ENCODE results near the gene AASDH.

GRCh38 chr4:56360071-56360470 is 27.2 kb downstream of the AASDH start:
- TF ChIP-seq CTCF (IDR thresholded peaks at IDR 0.05; ENCODE audit: low read depth, low read length) (no peak), POLR2A (IDR thresholded peaks at IDR 0.05; ENCODE audit: extremely low read depth, insufficient read length) (no peak), MAX (IDR thresholded peaks at IDR 0.05; ENCODE audit: low read depth, low read length) (no peak), MYC (IDR thresholded peaks at IDR 0.05; ENCODE audit: low read depth, low read length) (no peak)
